MM.1S (cell line): ENCODE results near the gene CDK11A.

ENCODE experiments used
- DNase-seq: peaks from one replicate; pipeline ENCODE4 v3.0.0-alpha.2; 2015
- H2AFZ ChIP-seq: fragments of 300-600 bp; sonication (generic); 2 replicates; pipeline ENCODE4 v1.6.0; 2016; ENCODE audit warnings: antibody characterized with exemption, low read length
- H3F3A ChIP-seq: fragments of 300-600 bp; sonication (generic); 2 replicates; pipeline ENCODE4 v1.6.1; 2016; ENCODE audit warnings: mild to moderate bottlenecking, antibody characterized with exemption, low read length, moderate library complexity, mixed read lengths; ENCODE audit not compliant: insufficient read depth
- H3K27ac ChIP-seq: fragments of 300-600 bp; sonication (generic); 2 replicates; pipeline ENCODE4 v1.5.1; 2016; ENCODE audit warnings: mild to moderate bottlenecking, low read length
- H3K27me3 ChIP-seq: fragments of 300-600 bp; sonication (generic); replicated peaks from 2 replicates; pipeline ENCODE4 v1.6.0; 2016; ENCODE audit warnings: low read length; ENCODE audit not compliant: insufficient read depth
- H3K36me3 ChIP-seq: fragments of 300-600 bp; sonication (generic); replicated peaks from 2 replicates; pipeline ENCODE4 v1.6.1; 2016; ENCODE audit warnings: mild to moderate bottlenecking, low read length, mixed read lengths; ENCODE audit not compliant: insufficient read depth
- H3K4me1 ChIP-seq: fragments of 300-600 bp; sonication (generic); 2 replicates; pipeline ENCODE4 v1.6.1; 2016; ENCODE audit warnings: low read length, mixed read lengths
- H3K4me2 ChIP-seq: fragments of 300-600 bp; sonication (generic); 2 replicates; pipeline ENCODE4 v1.6.0; 2016; ENCODE audit warnings: low read depth, low read length
- H3K4me3 ChIP-seq: fragments of 300-600 bp; sonication (generic); 2 replicates; pipeline ENCODE4 v1.5.1; 2016; ENCODE audit warnings: low read length, mixed read lengths
- H3K79me2 ChIP-seq: fragments of 300-600 bp; sonication (generic); 2 replicates; pipeline ENCODE4 v1.6.1; 2016; ENCODE audit warnings: mixed run types, low read length, mixed read lengths
- H3K9ac ChIP-seq: fragments of 300-600 bp; sonication (generic); 2 replicates; pipeline ENCODE4 v1.6.1; 2016; ENCODE audit warnings: low read length, mixed read lengths
- H3K9me2 ChIP-seq: fragments of 300-600 bp; sonication (generic); replicated peaks from 2 replicates; pipeline ENCODE4 v1.6.1; 2016; ENCODE audit warnings: mild to moderate bottlenecking, low read length, mixed read lengths; ENCODE audit not compliant: insufficient read depth
- H3K9me3 ChIP-seq: fragments of 300-600 bp; sonication (generic); replicated peaks from 2 replicates; pipeline ENCODE4 v1.6.1; 2016; ENCODE audit warnings: mild to moderate bottlenecking, low read length, mixed read lengths; ENCODE audit not compliant: insufficient read depth
- H4K20me1 ChIP-seq: fragments of 300-600 bp; sonication (generic); 2 replicates; pipeline ENCODE4 v1.6.1; 2016; ENCODE audit warnings: mild to moderate bottlenecking, low read length, moderate library complexity, mixed read lengths; ENCODE audit not compliant: insufficient read depth
- CTCF ChIP-seq: fragments of 300-600 bp; sonication (generic); IDR thresholded peaks from 2 replicates; pipeline ENCODE4 v1.5.1; 2016; ENCODE audit warnings: antibody characterized with exemption, low read length, mixed read lengths
- EZH2 ChIP-seq: fragments of 300-600 bp; sonication (generic); optimal IDR thresholded peaks from 2 replicates; pipeline ENCODE3; 2017; ENCODE audit warnings: low read depth, mild to moderate bottlenecking, antibody characterized with exemption, low read length, mixed read lengths
- EZH2phosphoT487 ChIP-seq: fragments of 300-600 bp; sonication (generic); IDR thresholded peaks from 2 replicates; pipeline ENCODE4 v1.6.1; 2018; ENCODE audit warnings: antibody characterized with exemption, low read length

Gene CDK11A

GRCh38 chr1:1680912-1681273, 43.3 kb downstream of the CDK11A start:
- no peak overlapping the region for H3K9ac ChIP-seq
- no peak overlapping the region for H2AFZ ChIP-seq
- peaks cover 20% of the 10 kb centered on the region for H3K4me1 ChIP-seq
- H3K4me3 ChIP-seq, result no peak overlapping the region
- H3K27me3 ChIP-seq, result no peaks in the 10 kb centered on the region
- no peak overlapping the region for H3K27ac ChIP-seq
- no peaks in the 10 kb centered on the region for H3K36me3 ChIP-seq
- TF ChIP-seq EZH2 (no peak), CTCF (no peak), EZH2phosphoT487 (no peak)
- no peaks in the 10 kb centered on the region for H3K9me3 ChIP-seq
- no peaks in the 10 kb centered on the region for H3K9me2 ChIP-seq
- H4K20me1 ChIP-seq, result no peaks in the 10 kb centered on the region
- H3K79me2 ChIP-seq, result peaks cover 53% of the 10 kb centered on the region
- DNase-seq, result no peak
- peaks cover 17% of the 10 kb centered on the region for H3F3A ChIP-seq
- no peak overlapping the region for H3K4me2 ChIP-seq

- no peak overlapping the region for H3K9ac ChIP-seq
- no peaks in the 10 kb centered on the region for H3K9me3 ChIP-seq
- peaks cover 20% of the 10 kb centered on the region for H3K4me1 ChIP-seq
- no peak for DNase-seq
- no peaks in the 10 kb centered on the region for H3K36me3 ChIP-seq
- H3K4me3 ChIP-seq, result no peak overlapping the region
- H4K20me1 ChIP-seq, result no peaks in the 10 kb centered on the region
- no peak overlapping the region for H3K27ac ChIP-seq
- H3K79me2 ChIP-seq, result peaks cover 49% of the 10 kb centered on the region
- H2AFZ ChIP-seq, result no peak overlapping the region
- TF ChIP-seq EZH2 (no peak), CTCF (no peak), EZH2phosphoT487 (no peak)
- H3K4me2 ChIP-seq, result no peak overlapping the region
- no peaks in the 10 kb centered on the region for H3K27me3 ChIP-seq
- H3K9me2 ChIP-seq, result no peaks in the 10 kb centered on the region
- H3F3A ChIP-seq, result peaks cover 17% of the 10 kb centered on the region
These were observed 43.9 kb downstream of the CDK11A start for GRCh38 chr1:1680031-1680911.

GRCh38 chr1:1678581-1679380, 45.4 kb downstream of the CDK11A start:
- no peak for TF ChIP-seq EZH2
- TF ChIP-seq CTCF, result peak; percentile 88
- TF ChIP-seq EZH2phosphoT487, result no peak
- H3K9me3 ChIP-seq, result no peaks in the 10 kb centered on the region
- peaks cover 20% of the 10 kb centered on the region for H3K4me1 ChIP-seq
- peak overlapping the region; percentile 99 for H3K4me2 ChIP-seq
- no peaks in the 10 kb centered on the region for H4K20me1 ChIP-seq
- peak overlapping the region; percentile 47; the same call in 1 of the 2 replicates for H2AFZ ChIP-seq
- H3K36me3 ChIP-seq, result no peaks in the 10 kb centered on the region
- peaks cover 40% of the 10 kb centered on the region for H3K79me2 ChIP-seq
- peak overlapping the region; percentile 65 for H3K4me3 ChIP-seq
- H3K9ac ChIP-seq, result peak overlapping the region; percentile 74
- no peaks in the 10 kb centered on the region for H3K9me2 ChIP-seq
- peak; percentile 86 for DNase-seq
- H3F3A ChIP-seq, result peaks cover 17% of the 10 kb centered on the region
- peak overlapping the region; percentile 94 for H3K27ac ChIP-seq
- H3K27me3 ChIP-seq, result no peaks in the 10 kb centered on the region
